Fibroblast of lung (primary cell): ENCODE measurements around the gene VEPH1.

Experiments
- EZH2 ChIP-seq: IDR thresholded peaks from 2 replicates; pipeline ENCODE4 v1.5.1; 2012; ENCODE audit warnings: low read length, control low read depth, mild to moderate bottlenecking; ENCODE audit errors: missing control alignments
- TF ChIP-seq, protein P1 (sequence below), 2 donors: IDR thresholded peaks in 1 of 2; conservative IDR thresholded peaks in 1 of 2; 1 replicate in 1 of 2; 2 replicates in 1 of 2; pipeline ENCODE4 v1.5.1; 2011 to 2012; ENCODE audit warnings: low read length in 2 of 2, control low read depth in 1 of 2, inconsistent platforms in 1 of 2, low read depth in 1 of 2, mild to moderate bottlenecking in 1 of 2

DNA sequence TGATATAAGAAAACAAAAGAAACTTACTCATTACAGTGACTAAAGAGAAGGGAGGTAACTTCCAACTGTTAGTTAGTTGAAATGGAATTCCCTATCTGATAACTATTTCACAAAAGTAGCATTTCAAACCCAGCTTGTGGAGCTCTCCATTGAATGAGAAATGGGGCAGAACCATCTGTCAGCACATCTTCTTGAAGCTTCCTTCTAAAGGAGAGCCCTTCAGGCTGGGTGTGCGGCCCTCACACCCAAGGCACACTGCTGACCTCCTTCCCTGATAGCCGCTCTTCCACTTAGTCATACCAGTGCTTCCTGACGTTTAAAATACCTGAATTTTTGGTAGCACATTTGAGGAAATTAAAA, 28.1 kb upstream of the VEPH1 start:
- TF ChIP-seq EZH2 = no peak
- TF ChIP-seq, protein P1, sequence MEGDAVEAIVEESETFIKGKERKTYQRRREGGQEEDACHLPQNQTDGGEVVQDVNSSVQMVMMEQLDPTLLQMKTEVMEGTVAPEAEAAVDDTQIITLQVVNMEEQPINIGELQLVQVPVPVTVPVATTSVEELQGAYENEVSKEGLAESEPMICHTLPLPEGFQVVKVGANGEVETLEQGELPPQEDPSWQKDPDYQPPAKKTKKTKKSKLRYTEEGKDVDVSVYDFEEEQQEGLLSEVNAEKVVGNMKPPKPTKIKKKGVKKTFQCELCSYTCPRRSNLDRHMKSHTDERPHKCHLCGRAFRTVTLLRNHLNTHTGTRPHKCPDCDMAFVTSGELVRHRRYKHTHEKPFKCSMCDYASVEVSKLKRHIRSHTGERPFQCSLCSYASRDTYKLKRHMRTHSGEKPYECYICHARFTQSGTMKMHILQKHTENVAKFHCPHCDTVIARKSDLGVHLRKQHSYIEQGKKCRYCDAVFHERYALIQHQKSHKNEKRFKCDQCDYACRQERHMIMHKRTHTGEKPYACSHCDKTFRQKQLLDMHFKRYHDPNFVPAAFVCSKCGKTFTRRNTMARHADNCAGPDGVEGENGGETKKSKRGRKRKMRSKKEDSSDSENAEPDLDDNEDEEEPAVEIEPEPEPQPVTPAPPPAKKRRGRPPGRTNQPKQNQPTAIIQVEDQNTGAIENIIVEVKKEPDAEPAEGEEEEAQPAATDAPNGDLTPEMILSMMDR (conservative IDR thresholded peaks at IDR 0.05 in 1 of 2, IDR thresholded peaks at IDR 0.05 in 1 of 2; ENCODE audit: low read depth in 1 of 2, low read length in 2 of 2) = no peak
